Endothelial cell (in vitro differentiated cells): ENCODE measurements around the gene CRYZ. TPM values are rescaled to one million over a fixed set of nuclear protein-coding genes. Genes with fewer than 3 reads are reported as not detected.
"Not testable (repeated sequence)": the region's sequence is repeated elsewhere in the genome, so short reads cannot be mapped to it uniquely, and the experiment has no call there.

Experiments
- DNase-seq: peaks from one replicate; pipeline ENCODE4 v3.0.0; 2021; ENCODE audit warnings: low spot score
- H3K27ac Mint-ChIP-seq: one replicate; pipeline ENCODE4 v1.8.0; 2021; ENCODE audit warnings: mixed read lengths, inconsistent platforms; ENCODE audit not compliant: unreplicated experiment
- H3K27me3 Mint-ChIP-seq: one replicate; pipeline ENCODE4 v1.8.0; 2021; ENCODE audit warnings: mild to moderate bottlenecking, moderate library complexity, mixed read lengths, inconsistent platforms; ENCODE audit not compliant: unreplicated experiment
- H3K36me3 Mint-ChIP-seq: one replicate; pipeline ENCODE4 v1.8.0; 2021; ENCODE audit warnings: mild to moderate bottlenecking, low read depth, mixed read lengths, inconsistent platforms; ENCODE audit not compliant: unreplicated experiment
- H3K4me1 Mint-ChIP-seq: one replicate; pipeline ENCODE4 v1.8.0; 2021; ENCODE audit warnings: mild to moderate bottlenecking, mixed read lengths, inconsistent platforms; ENCODE audit not compliant: unreplicated experiment
- H3K4me3 Mint-ChIP-seq: one replicate; pipeline ENCODE4 v1.8.0; 2021; ENCODE audit warnings: mild to moderate bottlenecking, mixed read lengths, inconsistent platforms; ENCODE audit not compliant: unreplicated experiment
- H3K9me3 Mint-ChIP-seq: one replicate; pipeline ENCODE4 v1.8.0; 2021; ENCODE audit warnings: mixed read lengths, inconsistent platforms; ENCODE audit not compliant: unreplicated experiment
- total RNA-seq: library from RNA; stranded (reverse); fragmentation: NEBNext Ultra II Directional; extraction: Animal tissue kit (Norgen Biotek cat#: 25700); gene quantifications from one replicate; pipeline ENCODE4 v1.2.1, GENCODE V29; 2021; ENCODE audit not compliant: unreplicated experiment
- TF ChIP-seq, protein P1 (sequence below): fragments of 200-600 bp; sonication (generic); IDR thresholded peaks from one replicate; pipeline ENCODE4 v1.5.0; 2021; ENCODE audit warnings: antibody characterized with exemption; ENCODE audit not compliant: unreplicated experiment

Gene CRYZ
- total RNA-seq, 1 donor from 2014 or later = 31.7 TPM

DNA sequence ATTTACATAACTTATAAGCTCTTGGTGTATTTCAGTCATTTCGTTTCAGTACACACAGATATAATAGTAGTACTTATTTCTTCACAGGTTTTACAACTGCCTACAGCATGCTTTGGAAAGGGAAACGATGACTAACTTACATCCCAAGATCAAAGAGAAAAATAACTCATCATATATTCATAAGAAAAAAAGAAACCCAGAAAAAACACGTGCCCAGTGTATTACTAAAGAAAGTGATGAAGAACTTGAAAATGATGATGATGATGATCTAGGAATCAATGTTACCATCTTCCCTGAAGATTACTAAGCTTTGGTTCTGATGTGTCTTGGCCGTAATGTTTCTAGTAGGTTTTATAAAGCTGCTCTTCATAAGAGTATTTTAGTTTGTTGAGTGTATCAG is 31.0 kb upstream of the CRYZ start:
- Mint-ChIP-seq H3K4me3 (no peak overlapping the region), H3K4me1 (peaks cover 8% of the 10 kb centered on the region), H3K27ac (no peak overlapping the region), H3K27me3 (no peaks in the 10 kb centered on the region), H3K9me3 (no peaks in the 10 kb centered on the region), H3K36me3 (no peaks in the 10 kb centered on the region)
- no peak for DNase-seq
- TF ChIP-seq, protein P1, sequence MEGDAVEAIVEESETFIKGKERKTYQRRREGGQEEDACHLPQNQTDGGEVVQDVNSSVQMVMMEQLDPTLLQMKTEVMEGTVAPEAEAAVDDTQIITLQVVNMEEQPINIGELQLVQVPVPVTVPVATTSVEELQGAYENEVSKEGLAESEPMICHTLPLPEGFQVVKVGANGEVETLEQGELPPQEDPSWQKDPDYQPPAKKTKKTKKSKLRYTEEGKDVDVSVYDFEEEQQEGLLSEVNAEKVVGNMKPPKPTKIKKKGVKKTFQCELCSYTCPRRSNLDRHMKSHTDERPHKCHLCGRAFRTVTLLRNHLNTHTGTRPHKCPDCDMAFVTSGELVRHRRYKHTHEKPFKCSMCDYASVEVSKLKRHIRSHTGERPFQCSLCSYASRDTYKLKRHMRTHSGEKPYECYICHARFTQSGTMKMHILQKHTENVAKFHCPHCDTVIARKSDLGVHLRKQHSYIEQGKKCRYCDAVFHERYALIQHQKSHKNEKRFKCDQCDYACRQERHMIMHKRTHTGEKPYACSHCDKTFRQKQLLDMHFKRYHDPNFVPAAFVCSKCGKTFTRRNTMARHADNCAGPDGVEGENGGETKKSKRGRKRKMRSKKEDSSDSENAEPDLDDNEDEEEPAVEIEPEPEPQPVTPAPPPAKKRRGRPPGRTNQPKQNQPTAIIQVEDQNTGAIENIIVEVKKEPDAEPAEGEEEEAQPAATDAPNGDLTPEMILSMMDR = no peak

DNA sequence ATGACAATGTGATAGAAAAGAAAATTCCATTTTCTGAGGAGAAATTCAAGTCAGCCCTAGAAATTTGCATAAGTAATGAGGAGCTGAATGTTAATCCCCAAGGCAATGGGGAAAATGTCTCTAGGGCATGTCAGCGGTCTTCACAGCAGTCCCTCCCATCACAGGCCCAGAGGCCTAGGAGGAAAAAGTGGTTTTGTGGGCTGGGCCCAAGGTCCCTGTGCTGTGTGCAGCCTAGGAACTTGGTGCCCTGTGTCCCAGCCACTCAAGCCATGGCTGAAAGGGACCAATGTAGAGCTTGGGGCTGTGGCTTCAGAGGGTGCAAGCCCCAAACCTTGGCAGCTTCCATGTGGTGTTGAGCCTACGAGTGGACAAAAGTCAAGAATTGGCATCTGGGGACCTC is 23.8 kb upstream of the CRYZ start:
- Mint-ChIP-seq H3K9me3 (peaks cover 11% of the 10 kb centered on the region), H3K36me3 (peaks cover 53% of the 10 kb centered on the region), H3K4me3 (peak overlapping the region; percentile 83)
- DNase-seq, H3K27me3 Mint-ChIP-seq, H3K27ac Mint-ChIP-seq, H3K4me1 Mint-ChIP-seq: not testable (repeated sequence)

DNA sequence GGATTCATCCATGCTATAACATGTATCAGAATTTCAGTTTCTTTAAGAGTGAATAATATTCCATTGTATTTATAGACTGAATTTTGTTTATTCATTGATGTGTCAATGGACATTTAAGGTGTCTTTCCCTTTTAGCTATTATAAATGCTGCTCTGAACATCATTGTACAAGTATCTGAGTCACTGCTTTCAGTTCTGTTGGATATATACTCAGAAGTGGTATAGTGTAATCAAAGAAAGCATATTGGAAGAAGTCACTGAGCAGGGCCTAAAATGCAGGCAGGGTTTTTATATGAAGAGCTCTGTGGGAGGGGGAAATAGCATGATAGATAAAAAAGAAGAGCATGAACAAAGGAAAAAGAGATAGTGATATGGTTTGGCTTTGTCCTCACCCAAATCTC is 22.6 kb upstream of the CRYZ start:
- peaks cover 3% of the 10 kb centered on the region for H3K27me3 Mint-ChIP-seq
- no peaks in the 10 kb centered on the region for H3K4me1 Mint-ChIP-seq
- H3K36me3 Mint-ChIP-seq = peaks cover 57% of the 10 kb centered on the region
- TF ChIP-seq, protein P1 = no peak
- no peak overlapping the region for H3K27ac Mint-ChIP-seq
- DNase-seq = no peak
- H3K4me3 Mint-ChIP-seq = peak overlapping the region; percentile 85
- H3K9me3 Mint-ChIP-seq = peaks cover 11% of the 10 kb centered on the region

DNA sequence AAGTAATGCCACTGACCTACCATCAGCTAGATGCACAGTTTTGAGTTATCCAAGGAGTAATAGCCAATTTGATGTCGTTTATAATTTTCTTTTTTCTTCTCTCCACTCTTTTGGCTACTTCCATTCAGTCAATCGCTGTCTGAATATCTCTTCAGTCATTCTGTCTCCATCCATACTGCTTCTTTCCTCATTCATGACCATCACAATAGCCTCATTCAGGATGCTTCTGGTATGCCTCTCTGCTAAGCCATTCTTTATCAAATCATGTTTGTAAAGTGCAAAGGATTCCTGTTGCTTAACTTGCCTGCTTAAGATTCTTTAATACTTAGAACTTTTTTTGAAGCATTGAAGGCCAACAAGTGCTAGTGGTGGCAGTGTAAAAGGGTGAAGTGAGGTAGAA is 20.3 kb upstream of the CRYZ start:
- Mint-ChIP-seq H3K27ac (no peak overlapping the region), H3K4me1 (no peaks in the 10 kb centered on the region), H3K9me3 (peaks cover 11% of the 10 kb centered on the region), H3K27me3 (peaks cover 1% of the 10 kb centered on the region), H3K4me3 (no peak overlapping the region), H3K36me3 (peaks cover 63% of the 10 kb centered on the region)
- TF ChIP-seq, protein P1 = no peak
- DNase-seq = no peak

DNA sequence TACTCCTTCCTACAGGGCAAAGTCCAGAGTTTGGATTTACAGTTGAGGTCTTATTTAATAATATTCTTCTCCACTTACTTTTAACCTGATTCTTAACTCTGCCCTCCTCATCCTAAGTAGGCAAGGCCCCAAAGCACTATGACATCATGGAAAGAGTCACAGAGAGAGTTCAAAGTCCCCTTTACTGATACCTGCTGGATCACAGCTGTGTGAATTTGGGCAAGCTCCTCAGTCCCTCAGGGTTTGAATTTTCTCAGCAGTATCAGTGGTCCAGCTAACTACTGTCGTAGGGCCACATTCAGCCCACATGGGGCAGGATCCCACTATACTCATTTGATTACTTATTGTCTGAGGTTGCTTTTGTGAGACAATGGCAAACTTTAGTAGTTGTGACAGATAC is 16.1 kb upstream of the CRYZ start:
- Mint-ChIP-seq H3K27me3 (no peaks in the 10 kb centered on the region), H3K27ac (no peak overlapping the region), H3K9me3 (no peaks in the 10 kb centered on the region), H3K36me3 (peaks cover 51% of the 10 kb centered on the region), H3K4me3 (no peak overlapping the region), H3K4me1 (no peaks in the 10 kb centered on the region)
- TF ChIP-seq, protein P1 = no peak
- no peak for DNase-seq

DNA sequence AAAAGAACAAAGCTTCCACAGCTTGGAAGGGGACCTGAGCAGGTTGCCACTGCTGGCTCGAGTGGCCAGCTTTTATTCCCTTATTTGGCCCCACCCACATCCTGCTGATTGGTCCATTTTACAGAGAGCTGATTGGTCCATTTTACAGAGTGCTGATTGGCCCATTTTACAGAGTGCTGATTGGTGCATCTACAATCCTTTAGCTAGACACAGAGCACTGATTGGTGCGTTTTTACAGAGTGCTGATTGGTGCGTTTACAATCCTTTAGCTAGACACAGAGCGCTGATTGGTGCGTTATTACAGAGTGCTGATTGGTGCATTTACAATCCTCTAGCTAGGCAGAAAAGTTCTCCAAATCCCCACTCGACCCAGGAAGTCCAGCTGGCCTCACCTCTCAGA is 12.4 kb upstream of the CRYZ start:
- H3K27ac Mint-ChIP-seq, H3K27me3 Mint-ChIP-seq, DNase-seq, H3K9me3 Mint-ChIP-seq, H3K4me1 Mint-ChIP-seq: not testable (repeated sequence)
- Mint-ChIP-seq H3K36me3 (peaks cover 56% of the 10 kb centered on the region), H3K4me3 (peak overlapping the region; percentile 69)

DNA sequence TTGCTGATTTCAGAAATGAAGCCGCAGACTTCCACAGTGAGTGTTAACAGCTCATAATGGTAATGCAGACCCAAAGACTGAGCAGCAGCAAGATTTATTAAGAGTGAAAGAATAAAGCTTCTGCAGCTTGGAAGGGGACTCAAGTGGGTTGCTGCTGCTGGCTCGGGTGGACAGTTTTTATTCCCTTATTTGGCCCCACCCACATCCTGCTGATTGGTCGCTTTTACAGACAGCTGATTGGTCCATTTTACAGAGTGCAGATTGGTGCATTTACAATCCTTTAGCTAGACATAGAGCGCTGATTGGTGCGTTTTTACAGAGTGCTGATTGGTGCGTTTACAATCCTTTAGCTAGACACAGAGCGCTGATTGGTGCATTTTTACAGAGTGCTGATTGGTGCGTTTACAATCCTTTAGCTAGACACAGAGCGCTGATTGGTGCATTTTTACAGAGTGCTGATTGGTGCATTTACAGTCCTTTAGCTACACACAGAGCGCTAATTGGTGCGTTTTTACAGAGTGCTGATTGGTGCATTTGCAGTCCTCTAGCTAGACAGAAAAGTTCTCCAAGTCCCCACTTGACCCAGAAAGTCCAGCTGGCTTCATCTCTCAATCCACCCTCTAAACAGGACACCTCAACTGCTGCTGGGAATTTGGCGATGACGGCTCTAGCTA is 7.6 kb upstream of the CRYZ start:
- peak overlapping the region; percentile 72 for H3K4me3 Mint-ChIP-seq
- not testable (repeated sequence) for H3K4me1 Mint-ChIP-seq, DNase-seq, H3K27me3 Mint-ChIP-seq, H3K27ac Mint-ChIP-seq, H3K9me3 Mint-ChIP-seq
- peaks cover 55% of the 10 kb centered on the region for H3K36me3 Mint-ChIP-seq
